Transverse colon (tissue), 4 donors: ENCODE data around the gene PHOX2B. TPM values are rescaled to one million over a fixed set of nuclear protein-coding genes. Genes with fewer than 3 reads are reported as not detected.

Source experiments
- DNase-seq: peaks from one replicate; pipeline ENCODE4 v3.0.0-alpha.2; 2019
- H3K27ac ChIP-seq, 4 donors: fragments of 200-600 bp; sonication (generic); 2 replicates each; pipeline ENCODE4 v1.5.1; 2016 to 2018; ENCODE audit warnings: inconsistent platforms in 4 of 4
- H3K27me3 ChIP-seq: fragments of 200-600 bp; sonication (generic); 2 replicates; pipeline ENCODE4 v1.5.1; 2017; ENCODE audit warnings: inconsistent platforms
- H3K36me3 ChIP-seq, 4 donors: fragments of 200-600 bp; sonication (generic); 2 replicates each; pipeline ENCODE4 v1.5.1; 2017 to 2019; ENCODE audit warnings: inconsistent platforms in 4 of 4
- H3K4me1 ChIP-seq, 4 donors: fragments of 200-600 bp; sonication (generic); 2 replicates each; pipeline ENCODE4 v1.5.1; 2017 to 2020; ENCODE audit warnings: inconsistent platforms in 4 of 4
- H3K4me3 ChIP-seq, 4 donors: fragments of 200-600 bp; sonication (generic); 1 replicate in 1 of 4; 2 replicates in 3 of 4; pipeline versions ENCODE4 v1.5.1 to v1.6.1; 2017 to 2019; ENCODE audit warnings: inconsistent platforms in 4 of 4
- H3K9me3 ChIP-seq, 2 donors: fragments of 200-600 bp; sonication (generic); 2 replicates each; pipeline ENCODE4 v1.5.1; 2017 to 2019; ENCODE audit warnings: inconsistent platforms in 2 of 2
- EP300 ChIP-seq: sonication (generic); formaldehyde crosslinking; IDR thresholded peaks from one replicate; pipeline ENCODE4 v1.6.1; 2017; ENCODE audit warnings: antibody characterized with exemption, low read depth
- POLR2A ChIP-seq: fragments of 450-650 bp; IDR thresholded peaks from one replicate; pipeline ENCODE4 v1.6.1; 2016; ENCODE audit warnings: antibody characterized with exemption, mild to moderate bottlenecking, moderate library complexity
- POLR2AphosphoS5 ChIP-seq, 3 donors: sonication (generic); formaldehyde crosslinking; IDR thresholded peaks; one replicate each; pipeline ENCODE4 v1.6.1; 2016; ENCODE audit warnings: antibody characterized with exemption in 3 of 3
- WGBS, 2 donors: methylation state at CpG; one replicate each; pipeline ENCODE4 v1.1.5; 2018; ENCODE audit warnings: low coverage in 1 of 2; 5-methylcytosine and 5-hydroxymethylcytosine counted together
- in situ Hi-C, 4 donors: fragments of 200-750 bp; cut with MboI; loops; one replicate each; pipeline versions ENCODE4 v1.15.0 to v1.15.1; 2017; ENCODE audit warnings: low sequenced_read_pairs in 3 of 4, low pct_ligation_motif_present in 1 of 4, low pct_unique_long_range_greater_than_20kb in 1 of 4
- intact Hi-C: fragments of 100-400 bp; cut with DNase I; formaldehyde crosslinking; loops from one replicate; pipeline ENCODE4 v1.15.1; 2023; ENCODE audit warnings: low total_unique reads
- total RNA-seq, 4 donors: library from RNA; depleted of rRNA; stranded (reverse); fragments of >200 nt; gene quantifications; one replicate each; pipeline ENCODE4 v1.1.0, GENCODE V29; 2016
- TF ChIP-seq, protein P1 (sequence below), 5 experiments: fragments of 200-600 bp in 3 of 5; fragments of 450-650 bp in 2 of 5; sonication (generic) in 3 of 5; IDR thresholded peaks; 1 replicate in 2 of 5; 2 replicates in 3 of 5; pipeline ENCODE4 v1.5.1; 2016 to 2017; ENCODE audit warnings: antibody characterized with exemption in 5 of 5, inconsistent platforms in 3 of 5, mild to moderate bottlenecking in 2 of 5, moderate library complexity in 1 of 5

PHOX2B gene
- total RNA-seq, 4 donors from 2014 or later, result 0.27 to 4.4 (median 1.1) TPM

- 5 to 13% methylated on average over 7 to 40 of the region's 40 CpGs for WGBS, 2 donors
- in situ Hi-C loops (no loop called here), intact Hi-C loops (no loop called here)
- TF ChIP-seq POLR2A (no peak), EP300 (no peak), POLR2AphosphoS5 (IDR thresholded peaks at IDR 0.05) (no peak)
- TF ChIP-seq, protein P1, sequence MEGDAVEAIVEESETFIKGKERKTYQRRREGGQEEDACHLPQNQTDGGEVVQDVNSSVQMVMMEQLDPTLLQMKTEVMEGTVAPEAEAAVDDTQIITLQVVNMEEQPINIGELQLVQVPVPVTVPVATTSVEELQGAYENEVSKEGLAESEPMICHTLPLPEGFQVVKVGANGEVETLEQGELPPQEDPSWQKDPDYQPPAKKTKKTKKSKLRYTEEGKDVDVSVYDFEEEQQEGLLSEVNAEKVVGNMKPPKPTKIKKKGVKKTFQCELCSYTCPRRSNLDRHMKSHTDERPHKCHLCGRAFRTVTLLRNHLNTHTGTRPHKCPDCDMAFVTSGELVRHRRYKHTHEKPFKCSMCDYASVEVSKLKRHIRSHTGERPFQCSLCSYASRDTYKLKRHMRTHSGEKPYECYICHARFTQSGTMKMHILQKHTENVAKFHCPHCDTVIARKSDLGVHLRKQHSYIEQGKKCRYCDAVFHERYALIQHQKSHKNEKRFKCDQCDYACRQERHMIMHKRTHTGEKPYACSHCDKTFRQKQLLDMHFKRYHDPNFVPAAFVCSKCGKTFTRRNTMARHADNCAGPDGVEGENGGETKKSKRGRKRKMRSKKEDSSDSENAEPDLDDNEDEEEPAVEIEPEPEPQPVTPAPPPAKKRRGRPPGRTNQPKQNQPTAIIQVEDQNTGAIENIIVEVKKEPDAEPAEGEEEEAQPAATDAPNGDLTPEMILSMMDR (IDR thresholded peaks at IDR 0.05), result no peak
- H3K4me3 ChIP-seq, result no peak overlapping the region
- H3K27ac ChIP-seq, result no peak overlapping the region
- DNase-seq, result no peak
- H3K9me3 ChIP-seq, result no peaks in the 10 kb centered on the region
- H3K4me1 ChIP-seq, result peaks cover 0 to 6% (median 2%) of the 10 kb centered on the region in 4 donors
- H3K27me3 ChIP-seq, result peaks cover 97% of the 10 kb centered on the region
- H3K36me3 ChIP-seq, result no peaks in the 10 kb centered on the region
Measured at GRCh38 chr4:41750626-41751448, 2.3 kb upstream of the PHOX2B start.

- Histone ChIP-seq H3K27me3 (peaks cover 98% of the 10 kb centered on the region), H3K36me3 (no peaks in the 10 kb centered on the region), H3K4me3 (no peak overlapping the region), H3K4me1 (peaks cover 0 to 6% (median 2%) of the 10 kb centered on the region in 4 donors), H3K9me3 (no peaks in the 10 kb centered on the region), H3K27ac (no peak overlapping the region)
- intact Hi-C loops (no loop called here), in situ Hi-C loops (no loop called here)
- WGBS, 2 donors, result 0 to 11% methylated on average over 3 to 20 of the region's 20 CpGs
- TF ChIP-seq POLR2A, result no peak
- TF ChIP-seq, protein P1 (IDR thresholded peaks at IDR 0.05), result no peak
- no peak for TF ChIP-seq POLR2AphosphoS5 (IDR thresholded peaks at IDR 0.05)
- no peak for TF ChIP-seq EP300
- no peak for DNase-seq
Measured at GRCh38 chr4:41750121-41750625, 1.6 kb upstream of the PHOX2B start.

DNA sequence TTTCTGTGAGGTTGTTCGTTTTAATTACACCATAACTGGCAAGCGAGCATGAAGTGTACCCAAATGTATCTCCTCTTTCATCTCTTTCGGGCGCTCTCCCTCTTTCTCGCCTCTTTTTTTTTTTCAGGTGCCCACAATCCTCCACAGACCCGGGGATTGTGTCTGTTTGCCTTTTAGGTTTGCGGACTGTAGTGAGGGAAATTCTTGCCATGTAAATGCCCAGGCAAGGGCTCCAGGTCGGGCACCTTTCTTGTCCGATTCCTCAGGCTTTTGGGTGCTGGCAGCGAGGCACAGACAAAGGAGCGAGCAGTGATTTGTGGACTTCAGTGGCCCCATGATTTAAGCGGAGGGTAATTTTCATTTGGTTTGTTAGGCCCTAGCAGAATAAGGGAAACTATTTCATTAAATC, 1.1 kb upstream of the PHOX2B start:
- DNase-seq, result no peak
- WGBS, 2 donors, result 10% methylated on average over 2 to 12 of the region's 12 CpGs
- Histone ChIP-seq H3K9me3 (no peaks in the 10 kb centered on the region), H3K4me1 (peaks cover 0 to 6% (median 2%) of the 10 kb centered on the region in 4 donors), H3K27me3 (peaks cover 99% of the 10 kb centered on the region), H3K27ac (no peak overlapping the region), H3K4me3 (no peak overlapping the region), H3K36me3 (no peaks in the 10 kb centered on the region)
- in situ Hi-C loops, result no loop called here
- TF ChIP-seq, protein P1 (IDR thresholded peaks at IDR 0.05), result no peak
- TF ChIP-seq POLR2A (no peak), EP300 (no peak), POLR2AphosphoS5 (IDR thresholded peaks at IDR 0.05) (no peak)
- intact Hi-C loops, result no loop called here

- in situ Hi-C loops, result no loop called here
- DNase-seq, result no peak
- H3K4me1 ChIP-seq, result peaks cover 0 to 6% (median 2%) of the 10 kb centered on the region in 4 donors
Measured at GRCh38 chr4:41748074-41748570, 403 bp downstream of the PHOX2B start.

More at GRCh38 chr4:41748074-41748570, 403 bp downstream of the PHOX2B start:
- 15 to 17% methylated on average over 11 to 21 of the region's 21 CpGs for WGBS, 2 donors
- Histone ChIP-seq H3K27me3 (peaks cover 99% of the 10 kb centered on the region), H3K36me3 (no peaks in the 10 kb centered on the region), H3K4me3 (no peak overlapping the region), H3K27ac (no peak overlapping the region), H3K9me3 (no peaks in the 10 kb centered on the region)
- intact Hi-C loops, result no loop called here
- TF ChIP-seq POLR2AphosphoS5 (IDR thresholded peaks at IDR 0.05) (no peak), POLR2A (no peak), EP300 (no peak)
- TF ChIP-seq, protein P1 (IDR thresholded peaks at IDR 0.05), result no peak
